CD4-positive, alpha-beta T cell treated with Interleukin-2 at 100 ng/mL for 4 hours (primary cell): Measurements from ENCODE around the gene WDFY3.
"Not testable (repeated sequence)": the region's sequence is repeated elsewhere in the genome, so short reads cannot be mapped to it uniquely, and the experiment has no call there.

Experiments
- DNase-seq: peaks from one replicate; pipeline ENCODE4 v3.0.0-alpha.2; 2020; ENCODE audit warnings: low spot score

WDFY3 gene

GRCh38 chr4:84672177-84672576 is 294.3 kb downstream of the WDFY3 start:
- DNase-seq = no peak

GRCh38 chr4:84669201-84669600 is 297.3 kb downstream of the WDFY3 start:
- no peak for DNase-seq

- DNase-seq = no peak
Measured at GRCh38 chr4:84666439-84666838, 300.1 kb downstream of the WDFY3 start.

GRCh38 chr4:84664767-84665166 is 301.7 kb downstream of the WDFY3 start:
- DNase-seq = not testable (repeated sequence)

- no peak for DNase-seq
Measured at GRCh38 chr4:84661191-84661939, 305.1 kb downstream of the WDFY3 start.

GRCh38 chr4:84660606-84661005 is 305.9 kb downstream of the WDFY3 start:
- DNase-seq = no peak

GRCh38 chr4:84652478-84652877 is 314.0 kb downstream of the WDFY3 start:
- DNase-seq = no peak

- no peak for DNase-seq
Measured at GRCh38 chr4:84651499-84651898, 315.0 kb downstream of the WDFY3 start.

- DNase-seq = no peak
Measured at GRCh38 chr4:84648863-84649647, 317.4 kb downstream of the WDFY3 start.

- no peak for DNase-seq
Measured at GRCh38 chr4:84648178-84648577, 318.3 kb downstream of the WDFY3 start.

- DNase-seq = no peak
Measured at GRCh38 chr4:84647312-84647884, 319.1 kb downstream of the WDFY3 start.

GRCh38 chr4:84644087-84644486 is 322.4 kb downstream of the WDFY3 start:
- no peak for DNase-seq

- no peak for DNase-seq
Measured at GRCh38 chr4:84639145-84639544, 327.3 kb downstream of the WDFY3 start.

- no peak for DNase-seq
Measured at GRCh38 chr4:84638092-84638491, 328.4 kb downstream of the WDFY3 start.

GRCh38 chr4:84634961-84635360 is 331.5 kb downstream of the WDFY3 start:
- no peak for DNase-seq

- DNase-seq = no peak
Measured at GRCh38 chr4:84632092-84632491, 334.4 kb downstream of the WDFY3 start.

- DNase-seq = no peak
Measured at GRCh38 chr4:84631573-84631972, 334.9 kb downstream of the WDFY3 start.

- DNase-seq = no peak
Measured at GRCh38 chr4:84626673-84627072, 339.8 kb downstream of the WDFY3 start.

GRCh38 chr4:84623661-84624060 is 342.8 kb downstream of the WDFY3 start:
- no peak for DNase-seq

GRCh38 chr4:84622959-84623358 is 343.5 kb downstream of the WDFY3 start:
- DNase-seq = no peak
